Measurements from ENCODE around the gene L1CAM. TPM values are rescaled to one million over a fixed set of nuclear protein-coding genes. Genes with fewer than 3 reads are reported as not detected.
A peak's percentile ranks its signal among the peaks of the same experiment; 100 is the strongest.

The L1CAM gene
- total and polyA plus RNA-seq, 9 of the 15 experiments (the other 6 are each of a cell fraction or from before 2014, with no cell fraction given): 0.09 to 0.86 (median 0.26) TPM; not detected in 3

- no peak for TF ChIP-seq E2F5 (CRISPR knock-in tag; IDR thresholded peaks at IDR 0.05)
- TF ChIP-seq POLR2B (IDR thresholded peaks at IDR 0.05; ENCODE audit: low read depth, partially characterized antibody): no peak
- TF ChIP-seq GATA2 (CRISPR knock-in tag; IDR thresholded peaks at IDR 0.05): peak; percentile 98
- TF ChIP-seq PATZ1 (CRISPR knock-in tag; IDR thresholded peaks at IDR 0.05; ENCODE audit: borderline replicate concordance): no peak
- TF ChIP-seq STAT5A (IDR thresholded peaks at IDR 0.05; ENCODE audit: borderline replicate concordance, low read length): peak; percentile 98
- 0 out of 2 replicates have a peak, but pooled peaks have one; percentile 41 for TF ChIP-seq ZNF583 (CRISPR knock-in tag; IDR thresholded peaks at IDR 0.05)
- no peak for TF ChIP-seq SIN3B (IDR thresholded peaks at IDR 0.05; ENCODE audit: low read depth)
- TF ChIP-seq CBX8 (IDR thresholded peaks at IDR 0.05; ENCODE audit: borderline replicate concordance, extremely low read depth, low read depth, low read length, poor library complexity, severe bottlenecking): no peak
- TF ChIP-seq RFX5 (IDR thresholded peaks at IDR 0.05; ENCODE audit: low read depth, low read length): no peak
- TF ChIP-seq TAF9B (IDR thresholded peaks at IDR 0.05; ENCODE audit: partially characterized antibody): no peak
- no peak for TF ChIP-seq ATF6 (CRISPR knock-in tag; IDR thresholded peaks at IDR 0.05)
- 0 out of 2 replicates have a peak, but pooled peaks have one; percentile 31 for TF ChIP-seq RB1 (IDR thresholded peaks at IDR 0.05; ENCODE audit: low read depth)
- TF ChIP-seq PHB (CRISPR knock-in tag; IDR thresholded peaks at IDR 0.05): no peak
- no peak for TF ChIP-seq IRF1 (CRISPR knock-in tag; IDR thresholded peaks at IDR 0.05; ENCODE audit: borderline replicate concordance)
- peak; percentile 76; the same call in 1 of the 2 replicates for TF ChIP-seq MYNN (IDR thresholded peaks at IDR 0.05)
- TF ChIP-seq MYNN (CRISPR knock-in tag; IDR thresholded peaks at IDR 0.05): no peak
- peak; percentile 63 for TF ChIP-seq ADNP (tag; IDR thresholded peaks at IDR 0.05)
- TF ChIP-seq CHAMP1 (IDR thresholded peaks at IDR 0.05): peak; percentile 86
- no peak for TF ChIP-seq MXD1 (CRISPR knock-in tag; IDR thresholded peaks at IDR 0.05; ENCODE audit: borderline replicate concordance, poor library complexity, severe bottlenecking)
- TF ChIP-seq MEF2D (tag; conservative IDR thresholded peaks at IDR 0.05; ENCODE audit: low read depth): peak; percentile 57; the same call in 1 of the 2 replicates
- TF ChIP-seq CBFA2T3 (IDR thresholded peaks at IDR 0.05): peak; percentile 100
Observed at GRCh38 chrX:153897899-153898298, 11.9 kb upstream of the L1CAM start (continued).

All from K562 (cell line).